ENCODE results near the gene PLCB1. TPM values are rescaled to one million over a fixed set of nuclear protein-coding genes. Genes with fewer than 3 reads are reported as not detected.

Gene PLCB1
- total and polyA plus RNA-seq, 2 donors (not counting 3 experiments of a cell fraction or from before 2014, with no cell fraction given), result 10.2 to 53.4 TPM

DNA sequence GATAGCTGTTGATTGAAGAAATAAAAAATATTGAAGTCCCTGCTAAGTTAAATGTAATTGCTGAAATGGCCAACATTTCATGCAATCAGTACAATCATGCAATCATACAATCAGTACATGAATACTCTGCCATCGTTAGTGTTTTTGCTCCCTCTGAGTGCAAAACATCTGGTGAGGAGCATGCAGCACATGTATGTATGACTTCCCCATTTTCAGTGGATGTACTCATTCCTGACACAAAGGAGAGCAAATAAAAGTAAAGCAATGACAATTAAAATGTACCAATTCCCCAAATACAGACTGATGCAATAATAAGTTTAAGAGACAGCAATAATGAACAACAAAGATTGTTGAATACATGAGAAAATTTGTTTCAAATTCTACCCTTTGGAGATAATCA lies 140.7 kb downstream of the PLCB1 start:
- dilution Hi-C loops (cut with MboI; ENCODE audit: extremely low pct_ligation_motif_present, low sequenced_read_pairs) (no loop called here), intact Hi-C loops (cut with micrococcal nuclease) (no loop called here)
- Histone ChIP-seq H3K9me3 (replicated peaks; ENCODE audit: control insufficient read depth, insufficient read depth, low read length) (no peaks in the 10 kb centered on the region), H3K27ac (ENCODE audit: insufficient read depth, low read depth, low read length) (no peak overlapping the region), H3K27me3 (ENCODE audit: control insufficient read depth in 2 of 2, insufficient read depth in 2 of 2, low read length in 2 of 2) (no peaks in the 10 kb centered on the region), H3K4me3 (replicated peaks in 1 of 3; ENCODE audit: insufficient read depth in 1 of 3, low read depth in 1 of 3, low read length in 3 of 3) (no peak overlapping the region), H3K9me1 (replicated peaks; ENCODE audit: control insufficient read depth, extremely low read depth, insufficient read depth, low read length) (no peaks in the 10 kb centered on the region), H3K4me2 (ENCODE audit: insufficient read depth, low read length) (no peak overlapping the region), H3K36me3 (ENCODE audit: control insufficient read depth in 2 of 2, extremely low read depth in 1 of 2, insufficient read depth in 2 of 2, low read length in 2 of 2) (no peaks in the 10 kb centered on the region), H2AFZ (ENCODE audit: low read depth, low read length) (no peak overlapping the region), H3K4me1 (ENCODE audit: control insufficient read depth, extremely low read depth, insufficient read depth, low read length) (no peaks in the 10 kb centered on the region), H3K79me2 (ENCODE audit: control insufficient read depth, insufficient read depth, low read length) (no peaks in the 10 kb centered on the region), H3K9ac (replicated peaks; ENCODE audit: extremely low read depth, insufficient read depth, low read length) (no peak overlapping the region), H4K20me1 (replicated peaks; ENCODE audit: control insufficient read depth, extremely low read depth, insufficient read depth, low read length) (no peaks in the 10 kb centered on the region)
- DNase-seq (ENCODE audit: low read depth, low spot score) (no peak), FAIRE-seq (no peak)
- CTCF ChIA-PET, result interaction anchor here (1.2 kb wide), 1 partner anchor 12 kb away, joined by 3 read pairs; no protein-coding TSS in a partner anchor
- POLR2A ChIA-PET, result no interaction called here
- TF ChIP-seq MAX (IDR thresholded peaks at IDR 0.05; ENCODE audit: insufficient read depth, insufficient read length) (no peak), MYC (IDR thresholded peaks at IDR 0.05; ENCODE audit: low read depth, low read length) (no peak), POLR2A (IDR thresholded peaks at IDR 0.05; ENCODE audit: low read depth, low read length) (no peak), FOS (IDR thresholded peaks at IDR 0.05; ENCODE audit: borderline replicate concordance, insufficient read depth, low read length) (no peak), CTCF (IDR thresholded peaks at IDR 0.05; ENCODE audit: extremely low read depth in 1 of 2, insufficient read depth in 1 of 2, low read depth in 1 of 2, low read length in 2 of 2) (no peak), POLR2AphosphoS5 (IDR thresholded peaks at IDR 0.05; ENCODE audit: insufficient read depth, low read depth, low read length) (no peak), JUN (IDR thresholded peaks at IDR 0.05; ENCODE audit: borderline replicate concordance, insufficient read depth, insufficient read length, low read depth) (no peak), GATA2 (IDR thresholded peaks at IDR 0.05; ENCODE audit: insufficient read depth, insufficient read length, low read depth, low read length) (no peak), EZH2 (IDR thresholded peaks at IDR 0.05; ENCODE audit: borderline replicate concordance, low read depth, low read length, severe bottlenecking) (no peak)
- BruUV-seq (replicated peaks), result no TSS peak
